Bronchial epithelial cell (primary cell): Measurements from ENCODE around the gene RXRG. TPM values are rescaled to one million over a fixed set of nuclear protein-coding genes. Genes with fewer than 3 reads are reported as not detected.

ENCODE experiments used
- DNase-seq: peaks from one replicate; pipeline ENCODE4 v3.0.0-alpha.2; 2010; ENCODE audit warnings: low read depth
- FAIRE-seq: peaks from 2 replicates; lab custom pipeline; 2011; peaks lifted over from hg19 to GRCh38; lab: Jason Lieb, UNC
- H3K27me3 ChIP-seq: 2 replicates; pipeline ENCODE4 v1.5.1; 2011; ENCODE audit warnings: low read length; ENCODE audit not compliant: control insufficient read depth, insufficient read depth
- H3K36me3 ChIP-seq: 2 replicates; pipeline ENCODE4 v1.5.1; 2011; ENCODE audit warnings: low read length; ENCODE audit not compliant: control insufficient read depth, insufficient read depth
- H3K4me3 ChIP-seq: 2 replicates; pipeline ENCODE4 v1.5.1; 2011; ENCODE audit warnings: mild to moderate bottlenecking, low read depth, low read length, control low read depth
- total RNA-seq: library from RNA; depleted of rRNA; stranded (reverse); fragments of >200 nt; gene quantifications from 2 replicates; pipeline ENCODE4 v1.2.1, GENCODE V29; 2014
- TF ChIP-seq, protein P1 (sequence below): IDR thresholded peaks from 2 replicates; pipeline ENCODE4 v1.5.1; 2011; ENCODE audit warnings: mild to moderate bottlenecking, moderate library complexity, low read length, control low read depth, inconsistent platforms; ENCODE audit not compliant: insufficient read depth, severe bottlenecking

Gene RXRG
- total RNA-seq, 1 donor from 2014 or later: not detected

- Histone ChIP-seq H3K4me3 (no peak overlapping the region), H3K27me3 (no peaks in the 10 kb centered on the region), H3K36me3 (no peaks in the 10 kb centered on the region)
- DNase-seq: no peak
- TF ChIP-seq, protein P1, sequence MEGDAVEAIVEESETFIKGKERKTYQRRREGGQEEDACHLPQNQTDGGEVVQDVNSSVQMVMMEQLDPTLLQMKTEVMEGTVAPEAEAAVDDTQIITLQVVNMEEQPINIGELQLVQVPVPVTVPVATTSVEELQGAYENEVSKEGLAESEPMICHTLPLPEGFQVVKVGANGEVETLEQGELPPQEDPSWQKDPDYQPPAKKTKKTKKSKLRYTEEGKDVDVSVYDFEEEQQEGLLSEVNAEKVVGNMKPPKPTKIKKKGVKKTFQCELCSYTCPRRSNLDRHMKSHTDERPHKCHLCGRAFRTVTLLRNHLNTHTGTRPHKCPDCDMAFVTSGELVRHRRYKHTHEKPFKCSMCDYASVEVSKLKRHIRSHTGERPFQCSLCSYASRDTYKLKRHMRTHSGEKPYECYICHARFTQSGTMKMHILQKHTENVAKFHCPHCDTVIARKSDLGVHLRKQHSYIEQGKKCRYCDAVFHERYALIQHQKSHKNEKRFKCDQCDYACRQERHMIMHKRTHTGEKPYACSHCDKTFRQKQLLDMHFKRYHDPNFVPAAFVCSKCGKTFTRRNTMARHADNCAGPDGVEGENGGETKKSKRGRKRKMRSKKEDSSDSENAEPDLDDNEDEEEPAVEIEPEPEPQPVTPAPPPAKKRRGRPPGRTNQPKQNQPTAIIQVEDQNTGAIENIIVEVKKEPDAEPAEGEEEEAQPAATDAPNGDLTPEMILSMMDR: no peak
- peak; percentile 86 for FAIRE-seq
Observed at GRCh38 chr1:165402517-165403111, 42.3 kb downstream of the RXRG start.

DNA sequence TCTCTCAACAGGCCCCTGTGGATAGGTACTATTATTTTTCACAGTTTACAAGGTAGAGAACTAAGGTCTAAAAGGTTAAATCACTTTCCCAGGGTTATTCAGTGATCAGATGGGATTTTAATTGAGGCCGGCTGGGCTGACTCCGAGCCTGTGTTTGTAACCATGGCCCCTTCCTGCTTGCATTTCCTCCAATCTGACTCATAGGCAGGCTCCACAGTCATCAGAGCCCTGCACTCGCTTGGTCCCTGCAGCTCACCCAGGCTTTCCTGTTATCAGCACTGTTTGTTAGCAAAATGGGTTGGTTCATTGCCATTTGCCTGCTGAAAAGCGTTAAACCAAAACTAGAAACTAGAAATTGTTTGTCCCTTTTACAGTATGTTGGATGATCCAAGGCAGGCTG, 47.0 kb downstream of the RXRG start:
- TF ChIP-seq, protein P1: no peak
- DNase-seq (peak; percentile 58), FAIRE-seq (no peak)
- Histone ChIP-seq H3K36me3 (no peaks in the 10 kb centered on the region), H3K27me3 (no peaks in the 10 kb centered on the region), H3K4me3 (no peak overlapping the region)

GRCh38 chr1:165395901-165396300, 49.0 kb downstream of the RXRG start:
- FAIRE-seq (no peak), DNase-seq (no peak)
- no peak overlapping the region for H3K4me3 ChIP-seq
- no peaks in the 10 kb centered on the region for H3K27me3 ChIP-seq
- TF ChIP-seq, protein P1: no peak
- no peaks in the 10 kb centered on the region for H3K36me3 ChIP-seq

DNA sequence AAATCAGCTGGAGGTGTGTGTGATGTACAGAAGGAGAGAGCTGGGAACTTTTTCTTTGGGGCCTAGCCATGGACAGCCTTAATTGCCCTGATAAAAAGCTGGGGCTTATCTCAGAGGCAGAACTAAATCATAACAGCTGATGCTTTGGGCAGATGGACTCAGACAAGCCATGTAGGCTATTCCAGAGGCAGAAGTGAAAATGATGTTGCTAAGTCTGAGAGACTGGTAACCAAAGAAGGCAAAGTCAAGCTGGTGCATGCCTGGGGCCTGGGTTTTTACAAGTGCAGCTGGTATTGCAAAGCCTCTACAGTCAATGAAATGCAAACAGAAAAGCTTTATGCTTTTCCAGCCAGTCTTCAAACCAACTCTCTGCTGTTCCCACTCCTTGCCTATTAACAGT, 49.4 kb downstream of the RXRG start:
- FAIRE-seq: no peak
- H3K36me3 ChIP-seq: no peaks in the 10 kb centered on the region
- H3K4me3 ChIP-seq: no peak overlapping the region
- TF ChIP-seq, protein P1: no peak
- peak; percentile 57 for DNase-seq
- no peaks in the 10 kb centered on the region for H3K27me3 ChIP-seq

DNA sequence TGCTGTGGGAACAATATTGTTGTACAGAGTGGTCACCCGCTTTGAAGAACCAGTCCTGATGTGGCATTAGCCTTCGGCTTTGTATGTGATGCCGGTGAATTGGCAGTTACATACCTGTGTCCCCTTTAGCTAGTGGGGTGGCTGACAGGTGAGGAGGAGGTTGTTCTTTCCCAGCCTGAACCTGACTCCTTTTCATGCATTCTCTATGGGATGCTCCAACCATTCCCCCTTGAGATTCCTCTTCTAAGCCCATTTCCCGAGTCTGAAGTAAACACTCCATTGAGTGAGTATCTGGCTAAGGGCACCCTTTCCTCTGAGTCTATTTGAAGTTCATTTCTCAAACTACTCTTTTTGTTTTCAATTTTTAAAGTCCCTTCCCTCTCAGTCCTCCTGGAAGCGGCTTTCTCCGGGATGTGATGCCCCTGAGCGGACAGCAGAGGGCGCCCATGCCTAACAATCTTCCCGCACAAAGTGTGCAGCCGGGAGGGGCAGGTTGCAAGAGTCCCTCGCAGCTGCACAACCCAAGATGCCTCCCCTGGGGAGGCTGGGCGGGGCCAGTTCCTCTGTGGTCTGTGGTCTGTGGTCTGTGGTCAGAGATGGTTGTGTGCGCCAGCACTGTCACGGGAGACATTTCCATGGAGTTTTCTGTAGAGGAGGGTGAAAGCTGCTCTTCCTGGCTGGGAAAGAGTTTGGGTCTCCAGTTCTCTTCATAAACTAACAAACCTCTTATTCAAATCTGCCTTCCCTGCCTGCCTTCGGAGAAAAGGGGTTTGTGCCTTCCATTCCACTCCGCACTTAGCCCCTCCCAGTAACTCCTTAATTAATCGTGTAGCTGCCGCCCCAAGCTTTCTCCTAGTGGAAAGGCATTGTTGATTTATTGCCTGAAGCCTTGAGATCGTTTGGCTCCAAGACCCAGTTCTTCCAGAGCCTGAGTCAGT, 52.0 kb downstream of the RXRG start:
- FAIRE-seq: peak; percentile 72
- TF ChIP-seq, protein P1: peak; percentile 88
- no peak overlapping the region for H3K4me3 ChIP-seq
- peak; percentile 49 for DNase-seq
- H3K36me3 ChIP-seq: no peaks in the 10 kb centered on the region
- H3K27me3 ChIP-seq: peaks cover 6% of the 10 kb centered on the region
